Sigmoid colon (tissue), 7 donors: ENCODE results near the gene PEA15. TPM values are rescaled to one million over a fixed set of nuclear protein-coding genes. Genes with fewer than 3 reads are reported as not detected.

Experiments used
- DNase-seq: peaks from one replicate; pipeline ENCODE4 v3.0.0-alpha.2; 2019
- H3K27ac ChIP-seq, 4 donors: fragments of 200-600 bp; sonication (generic); one replicate each; pipeline ENCODE4 v1.5.1; 2016 to 2019; ENCODE audit warnings: mild to moderate bottlenecking in 1 of 4
- H3K27me3 ChIP-seq, 3 donors: fragments of 200-600 bp; sonication (generic); one replicate each; pipeline ENCODE4 v1.5.1; 2019; ENCODE audit warnings: mild to moderate bottlenecking in 1 of 3
- H3K36me3 ChIP-seq, 4 donors: fragments of 200-600 bp; sonication (generic); one replicate each; pipeline ENCODE4 v1.5.1; 2016 to 2019
- H3K4me1 ChIP-seq, 4 donors: fragments of 200-600 bp; sonication (generic); one replicate each; pipeline ENCODE4 v1.5.1; 2017 to 2019
- H3K4me3 ChIP-seq, 4 donors: fragments of 200-600 bp; sonication (generic); one replicate each; pipeline ENCODE4 v1.5.1; 2017 to 2019; ENCODE audit warnings: mild to moderate bottlenecking in 2 of 4, moderate library complexity in 1 of 4
- H3K9me3 ChIP-seq, 4 donors: fragments of 200-600 bp in 3 of 4; sonication (generic) in 3 of 4; one replicate each; pipeline versions ENCODE4 v1.5.1 to v1.6.1; 2013 to 2019
- CTCF ChIP-seq, 4 experiments: fragments of 450-650 bp in 3 of 4; fragments of 200-600 bp in 1 of 4; IDR thresholded peaks; one replicate each; pipeline ENCODE4 v1.5.1; 2016 to 2019; ENCODE audit warnings: antibody characterized with exemption in 4 of 4, mild to moderate bottlenecking in 3 of 4, moderate library complexity in 2 of 4
- EP300 ChIP-seq, 4 donors: sonication (generic); formaldehyde crosslinking; IDR thresholded peaks; one replicate each; pipeline ENCODE4 v1.6.1; 2017; ENCODE audit warnings: antibody characterized with exemption in 4 of 4
- POLR2A ChIP-seq, 2 donors: fragments of 450-650 bp; IDR thresholded peaks; one replicate each; pipeline ENCODE4 v1.6.1; 2016; ENCODE audit warnings: antibody characterized with exemption in 2 of 2, mild to moderate bottlenecking in 2 of 2, moderate library complexity in 2 of 2
- POLR2AphosphoS5 ChIP-seq, 4 donors: sonication (generic); formaldehyde crosslinking; IDR thresholded peaks; one replicate each; pipeline ENCODE4 v1.6.1; 2017; ENCODE audit warnings: antibody characterized with exemption in 4 of 4
- WGBS, 2 donors: extraction: QIAGEN DNeasy Blood & Tissue Kit; methylation state at CpG; one replicate each; pipeline ENCODE4 v1.1.7; 2013; 5-methylcytosine and 5-hydroxymethylcytosine counted together
- intact Hi-C: fragments of 100-400 bp; cut with DNase I; formaldehyde crosslinking; loops from one replicate; pipeline ENCODE4 v1.15.1; 2023
- polyA plus RNA-seq, 3 donors: library from polyadenylated mRNA; stranded (reverse); fragments of 200-250 nt; gene quantifications; one replicate each; pipeline ENCODE4 v1.2.3, GENCODE V29; 2013
- total RNA-seq, 4 donors: library from RNA; depleted of rRNA; stranded (reverse); fragments of >200 nt; gene quantifications; one replicate each; pipeline ENCODE4 v1.1.0, GENCODE V29; 2016
- donor health status: healthy with polysubstance abuse.
- donor health status: Bipolar disorder and iron deficiency.
- donor health status: healthy.

The PEA15 gene
- total and polyA plus RNA-seq, 7 donors: 42.5 to 126 (median 98.5) TPM

GRCh38 chr1:160220301-160220700 lies 15.1 kb downstream of the PEA15 start:
- Histone ChIP-seq H3K4me3 (no peak overlapping the region), H3K36me3 (peaks cover 35 to 79% (median 61%) of the 10 kb centered on the region in 4 donors), H3K4me1 (peaks cover 0 to 44% (median 40%) of the 10 kb centered on the region in 4 donors), H3K9me3 (no peaks in the 10 kb centered on the region), H3K27ac (peak overlapping the region; percentile 73 to 84 (median 76)), H3K27me3 (no peaks in the 10 kb centered on the region)
- intact Hi-C loops: no loop called here
- WGBS, 2 donors: 89 to 90% methylated on average over 2 of the region's 2 CpGs
- TF ChIP-seq POLR2A (IDR thresholded peaks at IDR 0.05) (no peak), POLR2AphosphoS5 (IDR thresholded peaks at IDR 0.05) (no peak), CTCF (IDR thresholded peaks at IDR 0.05) (no peak), EP300 (IDR thresholded peaks at IDR 0.05) (no peak)
- DNase-seq: no peak

- intact Hi-C loops: no loop called here
- Histone ChIP-seq H3K4me1 (peaks cover 0 to 44% (median 40%) of the 10 kb centered on the region in 4 donors), H3K27me3 (no peaks in the 10 kb centered on the region), H3K4me3 (no peak overlapping the region), H3K36me3 (peaks cover 29 to 79% (median 58%) of the 10 kb centered on the region in 4 donors), H3K27ac (peak overlapping the region in 2 of 4 donors; percentile 77 to 84), H3K9me3 (no peaks in the 10 kb centered on the region)
- DNase-seq: no peak
- TF ChIP-seq EP300 (IDR thresholded peaks at IDR 0.05): no peak
Measured at GRCh38 chr1:160221089-160221488, 15.9 kb downstream of the PEA15 start.

- peaks cover 29 to 85% (median 60%) of the 10 kb centered on the region in 4 donors for H3K36me3 ChIP-seq
- intact Hi-C loops: no loop called here
- peaks cover 0 to 32% (median 28%) of the 10 kb centered on the region in 4 donors for H3K4me1 ChIP-seq
- H3K9me3 ChIP-seq: no peaks in the 10 kb centered on the region
- no peak overlapping the region for H3K4me3 ChIP-seq
- no peak overlapping the region for H3K27ac ChIP-seq
- DNase-seq: no peak
- no peaks in the 10 kb centered on the region for H3K27me3 ChIP-seq
- TF ChIP-seq POLR2AphosphoS5 (IDR thresholded peaks at IDR 0.05) (no peak), POLR2A (IDR thresholded peaks at IDR 0.05) (no peak), CTCF (IDR thresholded peaks at IDR 0.05) (no peak), EP300 (IDR thresholded peaks at IDR 0.05) (no peak)
- 91 to 92% methylated on average over 3 of the region's 3 CpGs for WGBS, 2 donors
Measured at GRCh38 chr1:160222546-160222945, 17.4 kb downstream of the PEA15 start.

GRCh38 chr1:160224606-160225005 lies 19.4 kb downstream of the PEA15 start:
- intact Hi-C loops: no loop called here
- no peaks in the 10 kb centered on the region for H3K27me3 ChIP-seq
- H3K9me3 ChIP-seq: no peaks in the 10 kb centered on the region
- H3K4me1 ChIP-seq: peaks cover 0 to 11% (median 8%) of the 10 kb centered on the region in 4 donors
- 92 to 98% methylated on average over 2 of the region's 2 CpGs for WGBS, 2 donors
- no peak overlapping the region for H3K27ac ChIP-seq
- H3K36me3 ChIP-seq: peaks cover 29 to 95% (median 71%) of the 10 kb centered on the region in 4 donors
- no peak for DNase-seq
- TF ChIP-seq POLR2AphosphoS5 (IDR thresholded peaks at IDR 0.05) (no peak), POLR2A (IDR thresholded peaks at IDR 0.05) (no peak), EP300 (IDR thresholded peaks at IDR 0.05) (no peak), CTCF (IDR thresholded peaks at IDR 0.05) (no peak)
- no peak overlapping the region for H3K4me3 ChIP-seq

- H3K36me3 ChIP-seq: peaks cover 26 to 100% (median 77%) of the 10 kb centered on the region in 4 donors
- TF ChIP-seq POLR2A (IDR thresholded peaks at IDR 0.05) (no peak), CTCF (IDR thresholded peaks at IDR 0.05) (no peak), EP300 (IDR thresholded peaks at IDR 0.05) (no peak), POLR2AphosphoS5 (IDR thresholded peaks at IDR 0.05) (no peak)
- intact Hi-C loops: no loop called here
Measured at GRCh38 chr1:160225345-160225744, 20.2 kb downstream of the PEA15 start.

More at GRCh38 chr1:160225345-160225744, 20.2 kb downstream of the PEA15 start:
- DNase-seq: no peak
- no peak overlapping the region for H3K27ac ChIP-seq
- H3K4me3 ChIP-seq: no peak overlapping the region
- H3K27me3 ChIP-seq: no peaks in the 10 kb centered on the region
- H3K4me1 ChIP-seq: peaks cover 0 to 4% (median 1%) of the 10 kb centered on the region in 4 donors
- WGBS, 2 donors: 67 to 77% methylated on average over 2 of the region's 2 CpGs
- H3K9me3 ChIP-seq: no peaks in the 10 kb centered on the region
